Ovary (tissue), 3 donors: Measurements from ENCODE around the gene EPS8L1.
"Not testable (repeated sequence)": the region's sequence is repeated elsewhere in the genome, so short reads cannot be mapped to it uniquely, and the experiment has no call there.

Experiments
- EP300 ChIP-seq: sonication (generic); formaldehyde crosslinking; IDR thresholded peaks from one replicate; pipeline ENCODE4 v1.6.1; 2017; ENCODE audit warnings: antibody characterized with exemption
- POLR2A ChIP-seq: fragments of 450-650 bp; IDR thresholded peaks from one replicate; pipeline ENCODE4 v1.6.1; 2017; ENCODE audit warnings: antibody characterized with exemption, mild to moderate bottlenecking, moderate library complexity
- TF ChIP-seq, protein P1 (sequence below), 3 donors: fragments of 450-650 bp in 2 of 3; fragments of 200-600 bp in 1 of 3; IDR thresholded peaks; one replicate each; pipeline versions ENCODE4 v1.5.1 to v1.8.0; 2016 to 2022; ENCODE audit warnings: antibody characterized with exemption in 3 of 3, mild to moderate bottlenecking in 1 of 3
- donor health status: DM: no; HTN: no; CAD: no.

DNA sequence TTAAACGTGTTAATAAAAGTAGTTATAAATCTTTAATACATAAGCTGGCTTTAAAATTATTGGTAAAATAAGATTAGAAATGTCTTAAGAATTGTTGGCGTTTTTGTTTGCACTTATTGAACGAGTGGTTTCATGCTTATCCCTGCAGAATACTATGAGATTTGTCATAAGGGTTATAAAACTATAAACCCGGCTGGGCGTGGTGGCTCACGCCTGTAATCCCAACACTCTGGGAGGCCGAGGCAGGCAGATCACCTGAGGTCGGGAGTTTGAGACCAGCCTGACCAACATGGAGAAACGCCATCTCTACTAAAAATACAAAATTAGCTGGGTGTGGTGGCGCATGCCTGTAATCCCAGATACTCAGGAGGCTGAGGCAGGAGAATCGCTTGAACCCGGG, 35.0 kb upstream of the EPS8L1 start:
- not testable (repeated sequence) for TF ChIP-seq POLR2A, EP300
- TF ChIP-seq, protein P1, sequence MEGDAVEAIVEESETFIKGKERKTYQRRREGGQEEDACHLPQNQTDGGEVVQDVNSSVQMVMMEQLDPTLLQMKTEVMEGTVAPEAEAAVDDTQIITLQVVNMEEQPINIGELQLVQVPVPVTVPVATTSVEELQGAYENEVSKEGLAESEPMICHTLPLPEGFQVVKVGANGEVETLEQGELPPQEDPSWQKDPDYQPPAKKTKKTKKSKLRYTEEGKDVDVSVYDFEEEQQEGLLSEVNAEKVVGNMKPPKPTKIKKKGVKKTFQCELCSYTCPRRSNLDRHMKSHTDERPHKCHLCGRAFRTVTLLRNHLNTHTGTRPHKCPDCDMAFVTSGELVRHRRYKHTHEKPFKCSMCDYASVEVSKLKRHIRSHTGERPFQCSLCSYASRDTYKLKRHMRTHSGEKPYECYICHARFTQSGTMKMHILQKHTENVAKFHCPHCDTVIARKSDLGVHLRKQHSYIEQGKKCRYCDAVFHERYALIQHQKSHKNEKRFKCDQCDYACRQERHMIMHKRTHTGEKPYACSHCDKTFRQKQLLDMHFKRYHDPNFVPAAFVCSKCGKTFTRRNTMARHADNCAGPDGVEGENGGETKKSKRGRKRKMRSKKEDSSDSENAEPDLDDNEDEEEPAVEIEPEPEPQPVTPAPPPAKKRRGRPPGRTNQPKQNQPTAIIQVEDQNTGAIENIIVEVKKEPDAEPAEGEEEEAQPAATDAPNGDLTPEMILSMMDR (IDR thresholded peaks at IDR 0.05) = not testable (repeated sequence)
